Measurements from ENCODE around the gene SH3BP2.

SH3BP2 gene

DNA sequence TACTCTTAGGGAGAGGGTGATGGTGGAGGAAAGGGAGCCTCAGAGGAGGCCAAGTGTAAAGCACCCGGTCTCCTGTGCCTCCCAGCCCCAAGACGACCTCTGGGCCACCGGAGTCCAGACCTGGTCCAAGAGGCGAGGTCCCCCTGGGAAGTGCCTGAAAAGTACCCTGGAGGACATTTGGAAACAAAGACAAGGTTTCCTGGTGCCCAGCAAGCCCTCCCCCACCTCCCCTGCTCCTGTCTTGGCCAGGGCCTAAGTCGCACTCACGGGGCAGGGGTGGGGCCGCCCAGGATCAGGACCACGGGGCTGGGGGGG, 532 bp upstream of the SH3BP2 start:
- no peak for DNase-seq

DNA sequence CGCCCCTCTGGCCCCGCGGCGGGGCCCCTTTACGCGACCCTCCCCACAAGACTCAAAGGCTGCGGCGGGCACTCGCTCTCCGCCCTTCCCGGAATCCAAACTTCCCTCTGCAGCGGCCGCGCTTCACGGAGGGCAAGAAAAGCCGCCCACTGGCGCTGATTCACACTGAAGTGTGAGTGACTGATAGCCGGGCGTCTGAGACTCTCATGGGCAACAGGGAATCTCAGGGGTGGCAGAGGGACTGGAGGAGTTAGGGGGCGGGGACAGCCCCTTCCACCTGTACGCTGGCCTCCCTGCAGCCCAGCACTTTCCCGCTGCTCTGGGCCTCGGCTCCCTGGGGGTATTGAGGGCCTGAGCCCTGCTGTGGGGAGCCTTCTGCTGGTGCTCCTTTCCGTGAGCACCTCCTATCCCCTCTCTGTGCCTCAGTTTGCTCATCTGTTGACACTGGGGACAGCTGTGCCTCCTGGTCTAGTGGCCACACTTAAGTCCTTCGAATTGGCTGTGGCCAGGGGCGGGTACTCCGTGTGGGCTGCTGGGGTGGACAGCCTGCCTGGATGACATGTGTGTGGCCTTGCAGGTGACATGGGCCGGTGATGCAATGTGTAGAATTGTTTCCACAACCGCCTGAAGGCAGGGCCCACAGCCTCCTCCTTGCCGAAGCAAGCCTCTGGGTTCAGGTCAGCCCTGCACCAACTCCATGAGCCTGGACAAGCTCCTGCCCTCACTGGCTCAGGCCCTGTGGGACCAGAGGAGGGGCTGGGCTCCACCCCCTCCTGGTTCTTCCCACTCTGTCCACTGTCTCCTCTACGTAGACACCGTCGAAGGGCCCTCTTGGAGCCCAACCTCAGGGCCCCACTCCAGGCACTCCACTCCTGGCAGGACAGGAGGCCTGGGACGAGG, 951 bp downstream of the SH3BP2 start:
- DNase-seq: no peak

DNA sequence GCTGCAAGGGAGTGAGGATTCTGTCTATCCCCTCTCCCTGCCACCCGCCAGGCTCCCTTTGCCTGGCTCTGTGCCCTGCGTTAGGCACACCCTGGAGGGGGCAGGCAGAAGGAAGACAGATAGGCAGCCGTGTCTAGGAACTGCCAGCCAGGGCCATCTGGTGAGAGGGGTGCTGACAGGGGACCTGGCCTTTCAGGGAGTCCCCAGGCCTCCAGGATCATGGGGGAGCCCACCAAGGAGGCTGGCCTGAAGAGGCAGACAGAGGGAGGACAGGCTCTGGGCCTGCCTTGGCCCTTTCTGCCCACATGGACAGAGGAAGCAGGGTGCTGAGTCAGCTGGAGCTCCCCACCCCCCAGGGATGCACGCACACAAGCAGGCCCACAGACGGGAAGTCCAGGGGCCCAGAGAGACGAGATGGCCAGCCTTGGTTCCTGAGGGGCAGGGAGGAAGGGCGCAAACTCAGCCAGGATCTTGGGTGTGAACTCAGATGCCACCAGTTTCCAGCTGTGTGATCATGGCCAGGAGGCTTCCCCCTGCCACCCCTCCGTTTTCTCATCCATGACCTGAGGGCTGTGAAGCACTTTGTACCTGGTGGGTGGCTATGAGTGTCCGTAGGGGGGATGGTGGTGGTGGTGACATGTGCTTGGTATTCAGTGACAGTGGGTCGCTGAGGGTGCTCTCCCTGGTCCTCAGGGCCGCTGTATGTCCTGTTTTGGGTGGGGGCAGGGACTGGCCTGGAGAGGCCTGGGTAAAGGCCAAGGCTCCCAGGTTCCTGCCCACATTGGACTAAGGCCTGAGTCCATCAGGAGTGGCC, 1.8 kb downstream of the SH3BP2 start:
- no peak for DNase-seq

DNA sequence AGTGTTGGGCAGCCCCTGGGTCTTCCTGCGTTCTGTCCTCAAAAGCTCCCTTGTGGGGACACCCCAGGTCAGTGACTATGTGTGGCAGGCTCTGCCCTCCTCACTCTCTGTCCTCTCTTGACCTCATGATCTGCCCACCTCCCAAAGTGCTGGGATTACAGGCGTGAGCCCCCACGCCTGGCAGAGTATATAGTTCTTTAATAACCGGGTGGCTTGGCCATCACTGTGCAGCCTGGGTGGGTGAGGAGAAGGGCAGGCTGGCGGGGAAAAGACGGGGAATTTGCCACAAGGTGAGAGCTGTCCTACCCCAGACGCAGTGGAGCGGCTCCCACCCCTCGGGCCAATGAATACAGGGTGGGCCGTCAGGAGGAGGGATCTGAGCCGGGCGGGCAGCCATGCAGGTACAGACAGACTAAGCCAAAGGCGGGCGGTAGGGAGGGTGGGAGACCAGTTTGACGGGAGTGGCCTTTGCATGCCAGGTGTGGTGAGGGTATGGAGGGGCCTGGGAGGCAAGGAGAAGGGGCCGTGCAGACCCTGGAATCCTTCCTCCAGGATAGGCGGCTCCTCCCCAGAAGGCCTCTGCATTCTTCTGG, 2.5 kb downstream of the SH3BP2 start:
- no peak for DNase-seq

DNA sequence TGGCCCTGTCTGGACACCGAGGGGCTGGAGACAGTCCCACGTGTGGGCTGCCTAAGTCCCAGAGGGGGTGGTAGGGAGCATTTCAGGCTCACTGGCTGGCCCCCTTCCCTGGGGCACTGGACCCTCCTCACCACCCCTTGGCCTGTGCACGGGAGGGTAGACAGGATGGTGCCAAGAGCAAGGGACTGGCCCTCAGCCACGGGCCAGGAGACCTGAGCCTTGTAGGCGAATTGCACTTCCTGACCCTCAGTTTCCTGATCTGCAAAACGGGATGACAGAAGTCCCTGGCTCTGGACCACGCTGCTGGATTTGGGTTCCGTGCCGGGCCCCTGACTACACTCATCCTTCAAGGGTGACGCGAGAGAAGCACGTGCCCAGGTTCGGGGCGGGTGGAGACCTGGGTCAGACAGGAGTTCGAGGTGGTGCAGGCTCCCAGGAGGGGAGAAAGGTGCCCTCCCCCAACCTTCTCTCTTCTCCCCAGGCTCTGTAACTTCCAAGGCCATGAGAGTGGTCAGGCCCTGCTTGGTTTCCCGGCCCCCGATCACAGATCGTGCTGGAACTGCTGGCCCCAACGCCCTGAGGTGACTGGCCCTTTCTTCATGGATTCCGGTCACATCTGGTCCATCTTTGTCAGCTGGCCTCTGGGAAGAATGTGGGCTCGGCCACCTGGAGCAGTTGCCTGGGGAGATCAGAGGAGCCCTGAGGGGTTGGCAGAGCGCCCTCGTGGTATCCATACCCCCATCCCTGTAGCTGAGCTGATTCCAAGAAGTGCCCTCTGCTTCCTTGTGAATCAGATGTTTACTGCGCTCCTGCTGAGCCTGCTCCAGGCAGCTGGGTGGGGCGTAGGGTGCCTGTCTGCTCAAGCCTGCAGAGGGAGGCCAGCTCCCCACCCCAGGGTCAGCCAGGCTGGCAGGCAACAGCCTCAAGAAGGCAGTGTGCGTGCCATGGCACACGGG, 3.3 kb downstream of the SH3BP2 start:
- DNase-seq: no peak

DNA sequence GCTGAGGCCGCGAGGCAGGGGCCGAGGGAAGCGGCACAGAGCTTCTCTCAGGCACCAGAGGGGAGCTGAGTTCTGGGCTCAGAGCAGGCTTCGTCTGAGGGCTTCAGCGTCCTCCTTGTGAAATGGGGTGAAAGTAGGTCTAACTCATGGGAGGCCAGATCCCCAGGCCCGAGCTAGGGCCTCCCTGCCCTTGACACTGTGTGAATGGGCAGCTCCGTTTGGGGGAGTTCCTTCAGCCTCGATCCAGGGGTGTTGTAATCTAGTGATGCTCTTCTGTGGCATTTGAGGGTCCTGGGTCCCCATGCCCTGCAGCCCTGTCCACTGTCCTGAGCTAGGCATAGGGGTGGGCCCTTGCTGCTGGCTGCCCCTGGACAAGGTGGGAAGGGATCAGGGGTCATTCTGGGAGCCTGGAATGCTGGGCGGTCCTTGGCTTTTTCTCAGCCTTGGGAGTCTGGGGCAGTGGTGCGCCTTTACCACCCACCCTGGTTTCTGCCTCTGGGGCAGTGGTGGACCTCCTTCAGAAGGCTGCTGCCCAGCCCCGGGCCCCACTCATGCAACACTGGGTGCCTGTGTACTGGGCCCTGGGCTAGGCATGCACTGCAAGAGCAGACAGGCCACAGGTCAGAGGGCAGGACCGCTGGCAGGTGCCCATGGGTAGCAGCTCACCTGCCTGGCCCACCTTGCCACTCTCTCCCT, 4.1 kb downstream of the SH3BP2 start:
- no peak for DNase-seq

DNA sequence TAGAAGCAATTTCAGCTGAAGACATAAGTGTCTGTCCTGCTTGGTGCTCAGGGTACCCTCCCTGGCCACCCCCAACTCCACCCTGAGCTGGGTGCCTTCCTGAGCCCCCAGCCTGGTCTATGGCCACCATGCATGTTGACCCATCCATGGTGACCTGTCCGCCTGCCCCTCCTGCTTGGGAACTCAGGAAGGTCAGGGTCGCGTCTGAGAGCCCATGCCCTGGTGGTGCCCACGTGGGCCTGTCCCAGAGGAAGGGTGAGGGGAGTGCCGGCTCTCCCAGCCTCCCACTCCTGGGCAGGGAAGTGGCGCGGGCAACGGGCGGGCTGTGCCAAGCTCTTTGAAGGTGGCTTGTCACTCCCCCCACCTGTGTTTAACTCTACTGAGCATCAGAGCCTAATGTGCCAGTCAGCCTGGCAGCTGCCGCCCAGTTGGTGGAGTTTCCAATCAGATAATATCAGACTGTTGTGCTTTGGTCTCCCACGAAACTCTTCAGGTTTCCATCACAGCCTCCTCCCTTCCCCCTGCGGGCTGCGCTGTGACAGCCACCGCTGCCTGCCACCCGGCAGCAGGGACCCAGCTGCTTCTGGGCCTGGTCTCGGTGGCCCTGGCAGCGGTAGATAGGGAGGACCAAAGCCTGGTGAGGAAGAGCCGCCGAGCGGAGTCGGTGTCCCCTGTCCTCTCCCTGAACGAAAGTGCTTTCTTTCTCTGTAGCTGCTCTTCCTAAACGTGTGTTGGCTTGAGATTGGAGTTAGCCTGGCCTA, 4.8 kb downstream of the SH3BP2 start:
- no peak for DNase-seq

DNA sequence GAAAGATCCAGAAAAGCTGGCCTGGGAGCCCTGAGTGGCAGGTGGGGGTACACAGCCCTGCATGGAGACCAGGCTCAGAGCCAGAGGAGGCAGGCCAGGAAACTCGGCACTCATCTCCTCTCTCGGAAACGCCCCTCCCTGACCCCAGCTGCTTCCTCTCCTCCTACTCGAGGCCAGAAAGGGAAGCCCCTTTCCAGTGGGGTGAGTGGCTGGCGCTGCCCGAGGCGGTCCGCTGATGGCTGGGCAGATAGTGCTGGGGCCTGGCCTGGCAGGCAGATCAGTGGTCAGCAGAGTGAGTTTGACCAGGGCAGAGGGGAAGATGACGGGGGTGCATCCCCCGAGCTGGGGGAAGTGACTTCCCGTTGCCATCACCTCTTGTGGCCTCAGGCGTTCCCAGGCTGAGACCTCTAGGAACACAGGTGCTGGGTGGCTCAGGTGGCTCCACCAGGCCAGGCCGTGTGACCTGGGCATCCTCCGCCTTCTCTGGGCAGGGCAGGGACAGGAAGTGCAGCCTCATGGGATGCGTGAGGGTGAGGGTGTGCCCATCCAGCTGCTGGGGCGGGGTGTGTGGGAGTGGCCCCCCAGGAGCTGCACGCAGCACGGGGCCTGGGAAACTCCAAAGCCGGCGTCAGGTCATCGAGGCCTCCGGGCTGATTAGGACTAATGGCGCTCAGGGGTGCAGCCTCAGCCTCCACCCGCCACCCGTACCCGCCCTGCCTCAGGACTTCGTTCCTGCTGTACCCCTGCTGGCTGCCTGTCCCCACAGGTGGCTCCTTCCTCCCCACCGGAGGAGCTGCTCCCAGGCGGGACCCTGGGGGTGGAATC, 5.7 kb downstream of the SH3BP2 start:
- DNase-seq: no peak

DNA sequence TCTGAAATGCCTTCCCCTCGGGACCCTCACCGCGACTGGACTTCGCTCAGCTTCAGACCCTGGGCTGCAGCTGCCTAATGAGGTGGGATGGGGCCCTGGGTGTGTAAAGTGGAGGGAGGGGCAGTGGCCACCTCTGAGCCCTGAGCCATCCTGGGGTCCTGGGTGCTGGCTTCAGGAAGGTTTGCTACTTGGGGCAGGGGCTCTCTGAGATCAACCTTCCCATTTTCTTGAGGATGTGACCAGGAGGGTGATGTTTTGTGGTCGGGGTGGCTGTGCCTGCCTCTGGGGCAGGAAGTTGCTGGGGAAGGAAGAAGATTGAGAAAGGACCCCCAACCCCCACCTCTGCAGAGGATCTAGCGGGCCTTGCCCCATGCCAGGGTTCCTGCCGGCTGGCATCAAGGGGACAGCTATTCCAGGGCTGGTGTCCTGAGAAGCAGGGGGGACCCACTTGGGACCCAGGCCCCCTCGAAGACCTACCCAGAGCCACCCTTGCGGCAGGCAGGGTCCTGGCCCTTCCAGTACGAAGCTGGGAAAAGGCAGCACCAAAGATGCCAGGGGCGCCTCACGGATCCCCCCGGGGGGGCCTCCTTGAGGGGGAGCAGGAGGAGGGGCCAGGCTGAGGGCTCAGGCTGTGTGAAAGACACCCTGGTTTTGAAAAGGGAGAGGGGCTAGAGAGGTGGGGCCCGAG, 6.5 kb downstream of the SH3BP2 start:
- DNase-seq: no peak

DNA sequence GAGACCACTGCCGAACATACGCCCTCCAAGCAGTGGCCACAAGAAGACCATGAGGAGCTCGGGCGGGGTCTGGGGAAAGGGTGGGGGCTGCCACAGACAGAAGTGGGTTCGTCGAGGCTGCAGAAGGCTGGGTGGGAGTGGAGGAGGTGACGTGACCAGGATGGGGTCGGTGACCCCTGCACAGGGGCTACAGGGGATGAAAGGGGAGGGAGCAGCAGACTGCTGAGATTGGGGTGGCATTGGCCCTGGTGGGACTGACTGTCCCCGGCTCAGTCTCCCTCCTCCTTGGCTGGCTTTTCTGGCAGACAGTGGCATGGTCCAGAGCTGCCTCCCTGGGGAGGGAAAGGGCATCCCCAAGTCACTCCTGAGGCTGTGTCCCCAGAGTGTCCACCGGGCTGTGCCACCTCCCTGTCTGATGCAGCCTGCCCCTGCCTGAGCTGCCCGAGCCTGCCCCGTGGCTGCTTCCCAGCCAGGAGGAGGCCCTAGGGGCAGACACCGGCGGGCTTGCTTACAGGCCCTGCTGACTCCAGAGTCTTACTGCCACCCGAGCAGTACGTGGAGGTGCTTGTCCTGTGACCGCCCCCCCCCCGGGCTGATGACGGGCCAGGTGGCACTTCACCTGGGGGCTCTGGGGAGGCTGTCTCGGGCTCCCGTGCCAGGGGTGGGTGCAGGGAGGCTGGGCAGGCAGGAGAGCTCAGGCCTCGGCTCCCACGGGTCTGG, 7.2 kb downstream of the SH3BP2 start:
- no peak for DNase-seq

DNA sequence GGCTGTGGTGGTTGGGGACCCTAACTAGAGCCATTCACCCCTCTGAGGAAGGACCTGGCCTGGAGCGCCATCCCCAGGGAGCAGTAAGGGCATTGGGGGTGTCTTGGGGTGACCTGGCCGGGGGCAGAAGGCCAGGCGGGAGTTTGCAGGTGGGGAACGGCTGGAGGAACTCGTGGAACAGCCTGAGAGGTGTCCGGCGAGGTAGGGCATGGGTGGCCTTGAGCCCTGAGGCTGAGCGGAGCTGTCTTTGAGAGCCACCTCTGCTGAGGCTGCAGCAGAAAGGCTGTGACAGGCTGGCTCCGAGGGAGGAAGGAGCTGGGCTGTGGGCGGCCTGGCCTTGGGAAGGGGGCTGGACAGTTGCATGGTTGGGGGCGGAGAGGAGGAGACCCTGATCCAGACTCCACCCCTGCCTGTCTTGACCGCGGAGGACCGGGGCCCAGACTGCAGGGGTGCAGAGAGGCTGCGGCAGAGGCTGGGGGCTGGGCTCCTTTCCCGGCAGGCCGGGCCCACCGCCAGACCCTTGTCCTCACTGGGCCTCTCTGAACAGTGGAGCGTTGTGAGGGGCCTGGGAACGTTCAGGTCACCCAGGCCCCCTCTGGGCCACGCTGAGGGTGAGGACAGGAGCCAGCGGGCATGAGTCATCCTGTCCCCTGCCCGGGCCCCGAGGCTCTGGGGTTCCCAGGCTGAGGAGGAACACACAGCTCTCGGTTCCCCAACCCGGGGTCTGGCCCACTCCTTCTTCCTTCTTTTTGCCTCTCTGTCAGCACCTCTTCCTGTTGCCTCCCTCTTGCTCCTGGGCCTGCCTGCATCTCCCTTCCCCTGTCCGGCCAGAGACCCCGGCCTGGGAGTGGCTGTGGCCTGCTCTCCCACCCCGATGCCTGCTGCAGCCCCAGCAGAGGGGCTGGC, 8.1 kb downstream of the SH3BP2 start:
- DNase-seq: no peak

DNA sequence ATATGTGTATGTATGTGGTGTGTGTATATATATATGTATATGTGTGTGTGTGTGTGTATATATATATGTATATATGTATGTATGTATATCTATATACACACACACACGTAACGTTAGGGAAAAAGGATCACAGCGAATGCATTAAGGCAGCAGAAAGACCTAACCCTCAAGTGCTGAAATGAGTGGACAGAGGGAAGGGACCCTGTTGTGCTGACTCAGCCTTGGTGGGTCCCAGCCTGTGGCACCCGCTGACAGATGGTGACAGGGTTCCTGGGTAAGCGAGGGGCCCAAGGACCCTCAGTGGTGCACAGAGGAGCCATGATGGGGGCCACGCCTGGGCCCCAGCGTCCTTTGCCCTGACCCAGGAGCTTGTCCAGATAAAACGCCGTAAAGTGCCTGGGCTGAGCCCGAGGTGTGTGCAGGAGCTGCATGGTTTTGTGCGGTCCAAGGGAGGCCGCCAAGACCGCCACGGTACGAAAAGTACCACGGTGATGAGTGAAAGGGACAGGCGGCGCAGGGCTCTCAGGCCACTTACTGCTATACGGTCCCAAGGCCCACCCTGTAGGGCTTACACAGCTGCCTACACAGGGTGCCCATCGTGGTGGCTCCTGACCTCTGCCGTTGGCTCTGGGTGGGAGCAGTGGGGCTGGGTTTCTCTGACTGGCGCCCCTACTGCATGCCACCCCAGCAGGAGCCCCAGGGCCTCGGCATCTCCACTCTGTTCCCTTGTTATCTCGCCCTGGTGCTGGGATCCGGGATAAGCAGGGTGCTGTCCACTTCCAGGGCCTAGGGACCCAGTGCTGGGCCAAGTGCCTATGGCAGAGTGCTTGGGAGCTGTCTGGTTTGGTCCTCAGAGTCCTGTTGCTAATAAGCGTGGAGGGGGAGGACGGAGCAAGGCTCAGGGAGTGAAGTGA, 10.0 kb downstream of the SH3BP2 start:
- no peak for DNase-seq

DNA sequence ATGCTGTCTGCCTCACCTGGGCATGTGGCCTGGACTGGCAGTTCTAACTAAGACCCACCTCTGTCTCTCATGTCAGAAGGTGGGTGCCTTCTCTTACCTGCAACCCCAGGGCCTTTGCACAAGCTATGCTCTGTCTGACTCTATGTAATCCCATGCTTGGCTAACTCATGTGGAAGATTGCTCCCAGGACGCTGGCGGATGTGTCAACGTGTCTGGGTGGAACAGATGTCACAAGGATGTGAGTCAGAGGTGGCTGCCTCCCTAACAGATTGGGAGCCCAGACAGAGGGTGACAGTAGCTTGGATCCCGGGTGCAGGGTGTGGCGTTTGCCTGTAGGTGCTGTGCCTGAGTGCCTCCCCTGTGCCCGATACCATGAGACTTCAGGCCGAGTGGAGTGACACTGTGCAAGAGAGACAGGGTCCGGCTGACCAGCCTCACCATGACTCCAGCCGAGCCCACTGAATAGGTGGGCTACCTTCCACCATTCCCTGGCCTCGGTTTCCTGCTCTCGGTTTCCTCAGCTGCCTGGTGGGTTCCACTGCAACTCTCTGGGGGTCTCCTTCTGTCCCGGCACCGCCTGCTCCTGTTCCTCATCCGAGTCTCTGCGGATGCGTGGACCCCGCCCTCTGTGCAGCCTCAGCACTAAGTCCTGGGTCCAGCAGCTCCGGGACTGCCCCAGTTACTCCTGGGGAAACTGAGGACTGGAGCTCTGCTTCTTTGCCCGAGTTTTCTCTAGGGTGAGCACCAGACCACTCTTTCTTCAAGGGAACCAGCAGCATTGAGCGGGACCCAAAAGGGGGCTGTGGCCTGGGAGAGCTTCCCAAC, 11.0 kb downstream of the SH3BP2 start:
- DNase-seq: no peak

DNA sequence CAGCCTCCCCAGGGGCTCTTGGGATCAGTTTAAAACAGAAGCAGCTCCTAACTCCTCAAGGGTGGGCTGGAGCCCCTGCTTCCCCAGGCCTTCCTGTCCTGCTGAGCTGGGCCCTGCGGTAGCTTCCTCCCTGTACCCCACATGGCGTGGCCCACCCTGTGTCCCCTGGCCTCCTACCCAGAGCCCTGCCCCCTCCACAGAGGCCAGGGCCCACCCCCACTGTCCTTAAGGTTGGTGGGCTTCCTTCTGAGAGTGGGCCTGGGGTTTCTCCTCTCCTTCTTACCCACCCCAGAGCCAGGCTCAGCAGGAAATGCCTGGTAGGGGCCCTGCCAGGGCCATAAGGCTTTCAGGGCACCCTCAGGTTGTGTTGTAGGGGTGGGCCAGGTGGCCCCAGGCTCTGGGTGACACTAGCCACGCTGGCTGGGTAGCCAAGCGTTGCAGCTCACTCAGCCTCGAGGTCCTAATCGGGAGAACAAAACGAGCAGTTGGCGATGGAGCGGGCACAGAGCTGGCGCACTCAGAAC, 11.6 kb downstream of the SH3BP2 start:
- no peak for DNase-seq

DNA sequence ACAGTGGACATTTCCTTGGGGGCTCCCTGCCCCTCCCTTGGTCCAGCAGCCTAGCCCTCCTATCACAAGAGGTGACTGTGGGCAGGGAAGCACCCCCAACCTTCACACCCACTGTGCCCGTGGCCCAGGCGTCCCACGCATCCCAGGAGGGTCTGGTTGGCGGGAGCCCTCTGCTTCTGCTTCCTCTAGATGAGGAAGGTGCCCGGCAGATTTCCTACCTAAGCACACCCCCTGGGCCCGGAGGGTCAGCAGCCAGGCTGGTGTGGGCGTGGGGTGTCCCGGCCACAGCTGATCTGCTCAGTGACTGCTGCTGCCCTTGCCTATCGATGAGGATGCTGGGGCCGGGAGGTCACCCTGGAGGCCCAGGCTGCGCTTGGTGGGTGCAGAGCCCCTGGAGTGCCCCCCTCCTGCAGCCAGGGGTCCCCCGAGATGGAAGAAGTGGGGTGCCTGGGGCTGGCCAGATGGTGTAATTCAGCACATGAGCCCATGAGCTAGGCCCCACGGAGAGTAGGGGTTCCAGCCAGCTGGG, 12.2 kb downstream of the SH3BP2 start:
- no peak for DNase-seq
